HG02970 (cell line): ENCODE results near the gene RASGEF1B.

Experiments used
- ATAC-seq: cut with Tn5 transposase; IDR thresholded peaks from one replicate; pipeline ENCODE4 v1.9.1; 2021; ENCODE audit warnings: mild to moderate bottlenecking, moderate library complexity, moderate number of reproducible peaks; ENCODE audit not compliant: unreplicated experiment, low FRiP score

RASGEF1B gene

DNA sequence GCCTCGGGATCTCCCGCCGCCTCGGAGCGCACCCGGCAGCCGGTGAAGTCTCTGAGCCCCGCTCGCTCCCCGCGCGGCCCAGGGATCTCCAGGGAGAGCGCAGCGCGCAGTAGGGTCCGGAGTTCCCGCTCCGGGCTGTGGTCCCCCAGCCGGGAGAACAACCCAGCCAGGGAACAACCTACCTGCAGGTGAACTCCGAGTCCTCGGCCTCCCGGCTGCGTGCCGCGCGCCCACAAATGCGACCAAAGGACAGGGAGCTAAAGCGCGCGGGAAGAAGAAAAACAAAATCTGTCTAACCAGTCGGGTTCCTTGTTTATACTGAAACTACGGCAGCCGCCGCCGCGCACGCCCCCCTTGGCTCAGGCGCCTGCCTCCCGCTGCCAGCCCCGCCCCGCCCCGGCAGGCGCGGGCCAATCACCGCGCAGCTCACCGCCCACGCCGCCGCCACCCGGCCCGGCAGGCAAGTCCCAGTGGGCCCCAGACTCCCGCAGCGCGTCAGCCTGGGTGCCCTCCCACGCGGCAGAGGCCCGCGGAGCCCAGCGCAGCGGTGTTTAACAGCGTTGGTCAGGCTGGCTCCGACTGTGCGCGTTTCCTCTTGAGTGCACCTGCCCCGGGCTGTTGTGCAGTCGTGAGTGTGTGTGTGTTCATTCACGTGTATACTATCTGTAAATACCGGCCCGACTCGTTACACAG lies at the start of gene RASGEF1B:
Gene RASGEF1B, minus strand, starts transcription at position 320 of the 693 bp plus-strand sequence. CDS start 12,399 bp downstream, outside the sequence.
- ATAC-seq, result peak; percentile 95

DNA sequence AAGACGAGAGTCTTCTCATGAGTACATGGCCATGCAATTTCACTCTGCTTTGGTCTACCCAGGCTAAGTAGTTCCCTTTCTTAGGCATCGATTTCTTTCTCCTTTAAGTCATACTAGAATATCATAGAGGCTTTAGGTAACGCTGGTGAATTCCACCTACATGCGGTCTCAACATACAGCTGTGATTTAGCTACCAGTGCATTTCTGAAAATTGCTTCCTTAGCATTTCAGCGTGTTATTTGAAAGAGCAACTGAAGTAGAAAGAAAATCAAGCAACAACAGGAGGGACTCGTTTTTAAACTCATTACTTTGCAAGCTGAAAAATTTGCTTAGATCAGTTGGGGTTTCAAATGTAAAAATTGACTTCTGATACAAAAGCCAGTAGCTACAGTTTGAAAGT lies 48.1 kb upstream of the RASGEF1B start:
- no peak for ATAC-seq

DNA sequence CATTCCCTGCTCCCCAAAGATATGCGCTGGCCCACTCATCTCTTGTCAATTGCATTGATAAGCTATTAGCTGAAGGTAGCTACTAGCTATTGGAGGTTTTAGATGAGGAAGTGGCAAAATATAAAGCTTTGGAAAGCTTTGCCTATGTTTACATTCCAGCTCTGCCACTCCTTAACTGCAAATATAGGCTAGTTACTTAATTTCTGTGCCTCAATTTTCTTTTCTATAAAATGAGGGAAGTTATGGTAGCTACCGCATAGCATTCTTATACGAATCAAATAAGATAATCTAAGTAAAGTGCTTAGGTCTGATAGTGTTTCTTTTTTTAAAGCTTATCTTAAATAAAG lies 47.7 kb upstream of the RASGEF1B start:
- ATAC-seq, result no peak

GRCh38 chr4:81518762-81519426 lies 47.2 kb upstream of the RASGEF1B start:
- ATAC-seq, result no peak

DNA sequence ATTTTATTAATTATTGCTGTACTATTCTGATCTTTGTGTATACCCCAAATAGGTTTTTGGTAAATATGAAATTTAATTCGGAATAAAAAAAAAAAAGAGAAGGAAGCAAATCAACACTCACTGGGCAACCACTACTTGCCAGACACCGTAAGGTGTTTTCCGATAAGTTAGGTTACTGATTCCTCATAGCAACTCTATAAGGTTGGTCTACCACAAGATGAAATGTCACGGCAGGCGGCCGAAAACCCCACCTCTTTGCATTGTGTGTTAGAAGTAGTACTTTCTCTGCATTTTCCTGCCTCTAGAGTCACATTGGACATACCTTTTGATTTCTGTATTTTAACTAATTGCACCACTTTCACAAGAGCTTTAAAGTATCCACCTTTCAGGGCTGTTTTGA lies 44.5 kb upstream of the RASGEF1B start:
- ATAC-seq, result no peak

DNA sequence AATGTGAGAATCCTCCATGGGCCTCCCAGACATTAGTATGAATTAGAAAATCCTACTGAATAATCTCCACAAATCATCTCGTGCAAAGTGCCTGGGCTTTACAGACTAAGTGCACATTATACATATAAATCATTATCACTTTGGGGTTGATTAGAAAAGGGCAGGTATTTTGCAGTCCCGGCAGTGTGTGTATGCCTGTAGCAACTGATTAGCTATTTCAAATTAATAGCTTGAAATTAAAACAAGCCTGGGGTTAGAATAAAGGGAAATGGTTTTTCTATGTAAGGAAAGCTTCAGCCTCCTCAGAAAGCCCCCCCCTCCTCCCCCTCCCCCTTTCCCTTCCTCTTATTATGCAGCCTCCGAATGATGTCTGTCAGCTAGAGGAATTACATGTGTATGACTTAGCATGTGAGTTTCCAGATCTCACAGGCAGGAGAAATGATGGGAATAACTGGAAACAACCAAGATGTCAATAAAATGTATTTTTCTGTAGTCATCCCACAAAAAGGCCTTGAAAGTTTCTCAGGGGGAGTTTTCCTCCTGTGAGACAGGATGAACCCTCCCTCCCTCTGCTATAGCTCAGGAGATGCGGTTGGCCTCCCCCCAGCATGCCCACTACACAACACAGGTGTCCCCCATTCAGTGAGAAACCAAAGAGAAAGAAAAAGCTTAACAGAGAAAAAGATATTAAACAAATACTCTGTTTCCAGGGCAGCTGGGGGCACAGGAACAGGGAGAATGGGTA lies 41.2 kb upstream of the RASGEF1B start:
- no peak for ATAC-seq

GRCh38 chr4:81512001-81512756 lies 40.5 kb upstream of the RASGEF1B start:
- no peak for ATAC-seq

- ATAC-seq, result no peak
Measured at GRCh38 chr4:81510643-81511178, 39.0 kb upstream of the RASGEF1B start.

GRCh38 chr4:81509822-81510221 lies 38.1 kb upstream of the RASGEF1B start:
- no peak for ATAC-seq

DNA sequence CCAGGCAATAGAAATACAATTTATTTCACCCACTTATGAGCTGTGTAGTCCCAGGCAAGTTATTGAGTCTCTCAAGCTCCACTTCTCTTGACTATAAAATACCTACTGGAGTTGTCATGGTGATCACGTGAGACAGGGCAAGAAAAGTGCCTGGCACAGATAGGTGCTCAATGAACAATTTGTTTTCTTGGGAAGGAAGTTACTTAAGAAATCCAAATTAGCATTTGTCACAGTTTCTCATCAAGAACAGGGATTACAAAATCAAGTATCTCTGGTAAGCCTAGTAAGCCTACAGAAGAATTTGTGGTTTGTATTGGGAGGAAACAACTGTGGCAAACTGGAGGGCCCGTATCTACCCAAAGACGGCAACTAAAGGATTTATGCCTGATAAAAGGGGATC lies 37.5 kb upstream of the RASGEF1B start:
- no peak for ATAC-seq

- no peak for ATAC-seq
Measured at GRCh38 chr4:81508411-81509185, 36.9 kb upstream of the RASGEF1B start.

DNA sequence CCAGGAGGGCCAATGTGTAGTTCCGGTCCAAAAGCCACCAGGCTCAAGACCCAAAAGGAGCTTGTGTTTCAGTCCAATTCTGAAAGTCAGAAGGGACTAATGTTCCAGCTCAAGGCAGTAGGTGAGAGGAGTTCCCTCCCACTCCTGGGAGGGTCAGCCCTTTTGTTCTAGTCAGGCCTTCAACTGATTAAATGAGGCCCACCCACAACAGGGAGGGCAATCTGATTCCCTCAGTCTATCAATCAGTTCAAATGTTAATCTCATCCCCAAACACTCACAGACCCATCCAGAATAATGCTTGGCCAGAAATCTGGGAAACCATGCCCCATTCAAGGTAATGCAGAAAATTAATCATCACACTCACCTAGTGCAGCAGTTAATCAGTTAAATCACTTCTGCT lies 35.8 kb upstream of the RASGEF1B start:
- ATAC-seq, result no peak

DNA sequence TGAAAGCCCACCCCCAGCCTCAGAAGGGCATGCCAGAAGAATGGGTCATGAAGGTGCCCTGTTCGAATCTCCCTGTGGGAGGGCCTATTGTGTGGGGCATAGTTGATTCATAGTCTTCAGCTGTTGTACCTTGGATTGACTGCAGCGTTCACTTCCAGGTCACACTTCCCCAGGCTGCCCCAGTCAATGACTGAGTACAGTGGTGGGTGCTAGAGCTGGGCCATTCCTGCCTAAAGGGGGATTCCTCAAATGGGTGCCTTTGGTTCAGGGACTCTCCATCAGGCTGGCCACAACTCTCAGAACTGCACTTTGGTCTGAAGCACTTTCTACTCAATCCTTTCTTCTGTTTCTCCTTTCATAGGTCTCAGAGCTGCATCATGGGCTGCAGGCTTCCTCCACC lies 35.0 kb upstream of the RASGEF1B start:
- peak; percentile 46 for ATAC-seq

GRCh38 chr4:81505726-81506125 lies 34.0 kb upstream of the RASGEF1B start:
- no peak for ATAC-seq

DNA sequence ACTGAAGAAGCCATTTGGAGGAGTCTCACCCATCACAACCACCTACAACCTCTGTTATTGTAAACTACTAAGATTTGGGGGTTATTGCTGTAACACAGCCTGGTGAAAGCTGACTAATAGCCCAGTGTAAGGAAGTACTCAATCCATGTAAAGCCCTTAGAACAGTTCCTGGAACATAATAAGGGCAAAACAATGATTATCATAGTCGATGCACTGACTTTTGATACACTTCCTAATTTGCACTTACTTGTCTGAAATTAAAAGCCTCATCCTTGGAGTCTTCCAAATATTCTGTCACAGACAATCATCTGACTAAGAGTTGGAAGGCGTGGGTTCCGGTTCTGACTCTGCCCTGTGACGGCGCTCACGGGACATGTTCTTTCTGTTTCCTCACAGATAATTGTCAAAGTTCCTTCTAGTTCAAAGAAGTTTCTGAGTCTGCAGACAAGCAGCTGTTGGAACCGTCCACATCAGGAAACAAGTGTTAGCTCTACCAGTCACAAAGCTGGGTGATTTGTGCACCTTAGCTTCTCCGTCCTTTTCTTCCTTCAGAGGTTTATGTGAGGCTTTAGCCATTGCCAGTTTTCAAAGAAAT lies 33.4 kb upstream of the RASGEF1B start:
- no peak for ATAC-seq

DNA sequence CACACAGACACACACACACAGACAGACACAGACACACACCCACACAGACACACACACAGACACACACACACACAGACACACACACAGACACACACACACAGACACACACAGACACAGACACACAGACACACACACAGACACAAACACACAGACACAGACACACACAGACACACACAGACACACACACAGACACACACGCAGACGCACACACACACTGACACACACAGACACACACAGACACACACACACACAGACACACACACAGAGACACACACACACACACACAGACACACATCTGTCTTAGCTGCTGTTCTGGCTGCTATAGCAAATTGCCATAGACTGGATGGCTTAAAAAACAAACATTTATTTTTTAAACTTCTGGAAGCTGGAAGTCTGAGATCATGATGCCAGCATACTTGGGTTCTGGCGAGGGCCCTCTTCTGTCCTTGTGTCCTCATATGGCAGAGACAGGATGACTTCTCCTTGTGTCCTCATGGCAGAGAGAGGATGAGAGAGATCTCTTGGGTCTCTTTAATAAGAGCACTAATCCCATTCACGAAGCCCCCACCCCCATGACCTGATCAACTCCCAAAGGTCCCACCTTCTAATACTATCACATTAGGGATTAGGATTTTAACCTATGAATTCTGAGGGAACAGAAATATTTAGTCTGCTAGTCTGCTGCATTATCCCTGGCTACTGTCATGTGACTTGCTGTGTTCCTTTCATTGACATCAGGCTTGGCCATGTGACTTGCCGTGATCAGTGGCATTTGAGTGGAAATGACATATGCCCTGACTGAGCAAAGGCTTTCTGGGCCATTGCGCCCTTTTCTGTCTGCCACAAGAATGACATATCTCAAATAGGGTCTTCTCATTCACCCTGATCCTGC lies 32.7 kb upstream of the RASGEF1B start:
- no peak for ATAC-seq

DNA sequence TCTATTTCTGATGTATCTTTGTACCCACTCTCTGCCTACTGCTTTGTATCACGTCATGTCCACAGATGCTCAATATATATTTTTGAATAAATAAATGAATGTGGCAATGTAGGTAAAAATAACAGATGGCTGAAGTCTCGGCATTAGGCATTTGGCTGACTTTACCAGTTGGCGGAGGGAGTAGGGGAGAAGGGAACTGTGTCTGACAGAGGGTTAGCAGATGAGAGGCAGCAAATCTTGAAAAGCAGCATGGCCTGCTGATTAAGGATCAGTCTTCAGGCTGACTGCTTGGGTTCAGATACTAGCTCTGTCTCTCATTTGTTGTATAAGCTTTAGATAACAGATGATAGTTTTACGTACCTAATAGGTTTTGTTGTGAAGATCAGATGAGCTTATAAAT lies 31.9 kb upstream of the RASGEF1B start:
- ATAC-seq, result no peak

GRCh38 chr4:81502564-81502963 lies 30.9 kb upstream of the RASGEF1B start:
- no peak for ATAC-seq

DNA sequence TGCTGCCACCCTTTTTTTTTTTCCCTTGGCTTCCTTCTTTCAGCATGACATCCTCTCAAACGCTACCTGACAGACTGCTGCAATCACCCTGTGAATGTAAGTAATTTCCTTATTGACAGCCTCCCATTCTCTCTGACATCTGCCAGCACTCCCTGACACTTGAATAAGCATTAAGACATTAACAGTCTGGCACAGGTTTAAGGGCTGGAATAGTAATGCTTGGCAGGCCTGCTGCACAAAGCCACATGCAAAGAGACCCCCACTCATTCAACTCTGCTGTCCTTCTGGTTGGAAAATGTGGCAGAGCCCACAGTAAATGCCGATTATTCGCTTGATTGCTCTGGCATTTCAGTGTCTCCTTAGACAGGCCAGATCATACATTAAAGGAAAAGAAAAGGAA lies 28.1 kb upstream of the RASGEF1B start:
- no peak for ATAC-seq
